ENCODE measurements around the gene NRCAM.

NRCAM gene

DNA sequence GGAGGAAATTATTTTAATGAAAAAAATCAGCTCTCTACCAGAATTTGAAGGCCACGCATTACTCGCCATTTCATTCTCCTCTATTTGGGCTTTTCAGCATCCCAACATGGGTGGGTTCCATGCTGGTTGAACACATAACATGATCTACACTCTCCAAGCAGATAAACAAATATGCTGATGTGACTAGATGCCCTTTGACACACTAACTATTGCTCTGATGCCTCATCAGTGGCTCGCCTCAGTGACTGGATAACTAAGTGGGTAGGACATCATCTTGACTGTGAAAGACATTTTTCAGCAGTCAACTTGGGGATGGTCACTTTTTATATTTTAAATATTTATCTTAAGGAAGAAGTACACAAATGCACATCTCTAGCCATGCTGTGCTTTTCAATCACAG, 212.1 kb downstream of the NRCAM start:
- ChIA-PET CTCF (no interaction called here), POLR2A (no interaction called here)
- no peak for DNase-seq (ENCODE audit: extremely low spot score)
- no peak for TF ChIP-seq HDGF (IDR thresholded peaks at IDR 0.05; ENCODE audit: borderline replicate concordance)
- TF ChIP-seq NFRKB (IDR thresholded peaks at IDR 0.05) = no peak
- no peak for TF ChIP-seq SP1 (IDR thresholded peaks at IDR 0.05)
- no peak for TF ChIP-seq FOXM1 (IDR thresholded peaks at IDR 0.05; ENCODE audit: borderline replicate concordance)

DNA sequence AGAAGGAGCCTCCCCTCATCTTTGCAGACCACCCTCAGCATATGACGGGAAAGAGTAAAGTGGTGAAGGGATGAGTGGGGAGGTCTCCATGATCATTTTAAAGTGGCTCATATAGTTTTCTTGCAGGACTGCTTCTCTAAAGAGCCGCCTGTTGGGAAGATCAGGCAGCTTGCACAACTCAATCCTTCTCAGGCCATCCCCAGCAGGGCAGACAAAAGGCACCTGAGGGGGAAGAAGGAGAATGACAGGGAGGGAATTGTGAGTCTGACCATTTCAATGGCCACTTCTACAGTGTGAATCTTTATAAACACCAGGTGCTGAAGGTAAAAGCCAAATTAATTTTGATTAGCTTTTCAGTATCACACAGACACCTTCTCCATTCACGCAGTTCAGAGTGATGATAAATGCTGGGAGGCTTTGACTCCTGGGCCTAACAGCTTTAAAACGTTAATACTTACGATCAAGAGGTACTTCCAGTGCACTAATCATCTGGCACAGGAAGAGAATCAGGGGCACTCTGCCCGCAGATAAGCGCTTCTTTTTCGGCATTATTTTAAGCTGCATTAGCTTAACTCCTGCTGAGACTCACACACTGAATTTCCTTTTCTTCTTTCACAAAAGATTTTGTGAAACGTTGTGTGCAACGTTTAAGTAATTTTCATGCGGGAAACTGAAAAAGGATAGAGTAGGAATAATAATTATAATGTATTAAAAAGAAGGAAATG, 216.6 kb downstream of the NRCAM start:
- TF ChIP-seq SP1 (IDR thresholded peaks at IDR 0.05) = no peak
- no peak for TF ChIP-seq ZNF384 (IDR thresholded peaks at IDR 0.05)
- TF ChIP-seq LEF1 (IDR thresholded peaks at IDR 0.05; ENCODE audit: borderline replicate concordance) = no peak
- TF ChIP-seq FOXM1 (IDR thresholded peaks at IDR 0.05; ENCODE audit: borderline replicate concordance) = no peak
- TF ChIP-seq FOXK2 (IDR thresholded peaks at IDR 0.05) = no peak
- TF ChIP-seq TARDBP (IDR thresholded peaks at IDR 0.05) = no peak
- no peak for TF ChIP-seq HDGF (IDR thresholded peaks at IDR 0.05; ENCODE audit: borderline replicate concordance)
- no peak for TF ChIP-seq FOXA1 (IDR thresholded peaks at IDR 0.05)
- no peak for TF ChIP-seq BHLHE40 (IDR thresholded peaks at IDR 0.05; ENCODE audit: borderline replicate concordance)
- TF ChIP-seq, protein P1, sequence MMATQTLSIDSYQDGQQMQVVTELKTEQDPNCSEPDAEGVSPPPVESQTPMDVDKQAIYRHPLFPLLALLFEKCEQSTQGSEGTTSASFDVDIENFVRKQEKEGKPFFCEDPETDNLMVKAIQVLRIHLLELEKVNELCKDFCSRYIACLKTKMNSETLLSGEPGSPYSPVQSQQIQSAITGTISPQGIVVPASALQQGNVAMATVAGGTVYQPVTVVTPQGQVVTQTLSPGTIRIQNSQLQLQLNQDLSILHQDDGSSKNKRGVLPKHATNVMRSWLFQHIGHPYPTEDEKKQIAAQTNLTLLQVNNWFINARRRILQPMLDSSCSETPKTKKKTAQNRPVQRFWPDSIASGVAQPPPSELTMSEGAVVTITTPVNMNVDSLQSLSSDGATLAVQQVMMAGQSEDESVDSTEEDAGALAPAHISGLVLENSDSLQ (IDR thresholded peaks at IDR 0.05) = no peak
- no peak for TF ChIP-seq NFRKB (IDR thresholded peaks at IDR 0.05)
- no peak for TF ChIP-seq ELF4 (IDR thresholded peaks at IDR 0.05)
- no peak for TF ChIP-seq SUZ12 (IDR thresholded peaks at IDR 0.05)
- no peak for TF ChIP-seq L3MBTL2 (conservative IDR thresholded peaks at IDR 0.05)
- TF ChIP-seq CTBP1 (IDR thresholded peaks at IDR 0.05; ENCODE audit: borderline replicate concordance) = no peak
- no peak for TF ChIP-seq ARNT (IDR thresholded peaks at IDR 0.05)
- DNase-seq (ENCODE audit: extremely low spot score) = no peak
- CTCF ChIA-PET = interaction anchor here (0.5 kb wide), 1 partner anchor 60 kb away, joined by 3 read pairs; no protein-coding TSS in a partner anchor
- POLR2A ChIA-PET = no interaction called here

DNA sequence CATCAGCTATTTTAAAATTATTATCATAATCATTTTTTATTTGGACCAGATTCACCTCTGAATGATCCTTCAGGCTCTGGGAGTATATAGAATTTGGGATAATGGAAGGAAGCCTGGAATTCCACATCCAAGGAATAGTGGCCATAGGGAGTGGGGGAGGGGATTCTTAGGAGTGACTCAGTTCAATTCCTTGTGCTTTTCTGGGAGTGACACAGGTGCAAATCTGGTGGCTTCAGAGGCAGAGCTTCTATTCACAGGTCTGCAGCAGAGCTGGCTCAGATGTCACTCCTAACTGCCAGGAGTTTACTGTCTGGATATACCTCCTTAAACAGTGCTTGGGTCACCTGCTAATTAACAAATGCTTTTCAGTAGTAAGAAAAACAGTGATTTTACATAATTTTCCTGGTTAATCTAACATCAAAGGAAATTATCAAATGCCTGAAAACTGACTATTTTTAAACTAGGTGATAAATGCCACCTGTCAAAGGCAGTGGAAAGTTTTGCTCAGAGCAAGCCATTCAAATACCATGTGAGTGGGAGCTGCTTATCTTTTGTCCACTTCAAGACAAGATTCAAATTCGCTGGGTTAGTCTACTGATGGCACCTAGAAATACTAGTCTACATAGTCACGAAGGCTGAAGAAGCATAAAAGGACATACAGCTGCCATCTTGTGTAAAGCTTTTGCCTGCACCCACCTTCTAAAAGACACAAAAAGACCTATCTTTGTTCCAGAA, 219.4 kb downstream of the NRCAM start:
- CTCF ChIA-PET = no interaction called here
- POLR2A ChIA-PET = no interaction called here
- DNase-seq (ENCODE audit: extremely low spot score) = no peak
- TF ChIP-seq, protein P1 (IDR thresholded peaks at IDR 0.05) = no peak
- TF ChIP-seq FOXK2 (IDR thresholded peaks at IDR 0.05) = no peak
- TF ChIP-seq FOXM1 (IDR thresholded peaks at IDR 0.05; ENCODE audit: borderline replicate concordance) = no peak
- TF ChIP-seq NFRKB (IDR thresholded peaks at IDR 0.05) = no peak
- TF ChIP-seq ZNF384 (IDR thresholded peaks at IDR 0.05) = no peak
- no peak for TF ChIP-seq ELF4 (IDR thresholded peaks at IDR 0.05)
- TF ChIP-seq ARNT (IDR thresholded peaks at IDR 0.05) = no peak
- no peak for TF ChIP-seq TARDBP (IDR thresholded peaks at IDR 0.05)
- no peak for TF ChIP-seq FOXA1 (IDR thresholded peaks at IDR 0.05)
- TF ChIP-seq LEF1 (IDR thresholded peaks at IDR 0.05; ENCODE audit: borderline replicate concordance) = no peak
- TF ChIP-seq L3MBTL2 (conservative IDR thresholded peaks at IDR 0.05) = no peak
- no peak for TF ChIP-seq SUZ12 (IDR thresholded peaks at IDR 0.05)
- no peak for TF ChIP-seq SP1 (IDR thresholded peaks at IDR 0.05)

DNA sequence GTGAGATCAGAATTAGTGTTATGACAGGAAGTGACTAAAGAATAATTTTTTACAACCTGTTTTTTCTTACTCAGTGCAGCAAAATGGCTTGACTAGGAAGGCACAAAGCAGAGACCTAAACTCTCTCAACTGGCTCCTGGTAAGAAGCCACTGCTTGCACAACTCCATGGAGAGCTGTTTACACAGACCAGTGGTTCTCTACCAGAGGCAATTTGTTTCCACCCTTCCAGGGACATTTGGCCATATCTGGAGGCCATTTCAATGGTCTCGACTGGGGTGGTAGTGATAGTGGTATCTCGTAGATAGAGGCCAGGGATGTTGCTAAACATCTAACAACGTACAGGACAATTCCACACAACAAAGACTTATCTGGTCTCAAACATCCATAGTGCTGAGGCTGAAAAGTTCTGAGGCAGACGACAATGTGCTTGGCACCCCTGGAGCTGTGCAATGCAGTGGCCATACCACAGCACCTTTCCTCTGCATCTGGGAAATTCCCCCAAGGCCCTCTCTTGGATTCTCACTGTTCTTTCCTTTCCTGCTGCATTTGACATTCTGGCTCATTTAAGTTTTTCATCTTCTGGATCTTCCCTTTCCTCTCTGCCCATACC, 220.7 kb downstream of the NRCAM start:
- TF ChIP-seq FOXA1 (IDR thresholded peaks at IDR 0.05) = no peak
- TF ChIP-seq NFRKB (IDR thresholded peaks at IDR 0.05) = no peak
- POLR2A ChIA-PET = no interaction called here
- CTCF ChIA-PET = no interaction called here
- DNase-seq (ENCODE audit: extremely low spot score) = no peak

DNA sequence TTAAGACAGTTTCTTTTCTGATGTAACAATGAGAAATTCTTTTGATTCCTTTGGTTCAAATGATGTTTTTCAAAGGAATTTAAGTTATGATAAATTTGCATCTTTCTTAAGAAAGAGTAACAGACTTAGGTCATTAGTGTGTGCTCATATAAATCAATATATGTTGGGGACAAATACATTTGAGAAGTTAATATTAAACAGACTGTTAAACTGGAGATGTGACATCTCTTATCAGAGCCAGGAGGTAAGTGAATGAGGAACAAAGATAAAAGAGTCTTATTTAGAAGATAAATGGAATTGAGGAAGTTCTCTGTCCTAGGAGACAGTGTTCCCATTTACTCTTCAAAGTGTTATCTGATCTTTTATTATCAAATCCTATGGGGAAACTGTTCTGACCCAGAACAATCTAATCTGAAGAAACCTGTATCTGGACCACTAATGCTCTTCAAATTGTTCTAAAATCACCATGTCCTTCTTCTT, 221.2 kb downstream of the NRCAM start:
- TF ChIP-seq FOXA1 (IDR thresholded peaks at IDR 0.05) = no peak
- ChIA-PET POLR2A (no interaction called here), CTCF (no interaction called here)
- no peak for DNase-seq (ENCODE audit: extremely low spot score)

DNA sequence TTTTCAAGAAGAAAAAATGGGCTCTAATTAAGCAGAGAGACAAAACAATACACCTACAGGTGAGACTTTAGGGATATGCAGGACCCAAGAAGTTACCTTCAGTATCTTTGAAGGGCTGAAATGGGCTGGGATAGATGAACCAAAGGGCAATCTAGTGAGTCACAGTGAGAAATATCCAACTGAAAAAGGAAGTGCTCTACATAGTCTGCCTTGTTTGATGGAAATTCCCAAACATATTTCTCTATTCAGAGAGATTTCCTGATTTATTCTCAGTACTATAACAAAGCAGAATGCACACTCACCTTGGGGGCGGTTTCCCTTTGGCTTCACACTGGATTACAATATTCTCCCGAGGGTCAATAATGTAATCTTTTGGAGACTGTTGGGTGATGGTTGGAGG, 222.0 kb downstream of the NRCAM start:
- CTCF ChIA-PET = no interaction called here
- DNase-seq (ENCODE audit: extremely low spot score) = no peak
- POLR2A ChIA-PET = no interaction called here
- TF ChIP-seq CTBP1 (IDR thresholded peaks at IDR 0.05; ENCODE audit: borderline replicate concordance) (no peak), BHLHE40 (IDR thresholded peaks at IDR 0.05; ENCODE audit: borderline replicate concordance) (no peak), ZNF384 (IDR thresholded peaks at IDR 0.05) (no peak), SP1 (IDR thresholded peaks at IDR 0.05) (no peak)

DNA sequence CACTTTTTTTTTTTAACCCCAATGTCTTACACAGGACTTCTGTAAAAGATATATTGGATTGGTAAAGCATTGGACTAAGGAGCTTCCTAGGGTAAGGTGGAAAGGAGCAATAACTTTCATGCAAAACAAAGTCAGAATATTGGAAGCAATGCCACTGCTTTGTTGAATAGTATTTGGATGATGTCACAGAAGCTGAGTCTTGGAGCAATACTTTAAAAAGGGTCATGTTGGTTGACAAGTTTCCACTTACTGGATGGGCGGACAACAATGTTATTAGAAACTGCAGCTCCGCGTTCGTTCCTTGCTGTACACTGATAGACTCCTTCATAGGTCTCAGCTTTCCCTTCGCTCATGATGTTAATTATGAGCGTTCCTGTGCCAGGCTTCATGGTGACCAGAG, 224.2 kb downstream of the NRCAM start:
- ChIA-PET POLR2A (no interaction called here), CTCF (interaction anchor here (0.6 kb wide), 1 partner anchor 17 kb away, joined by 4 read pairs; no protein-coding TSS in a partner anchor)
- DNase-seq (ENCODE audit: extremely low spot score) = no peak
- no peak for TF ChIP-seq L3MBTL2 (conservative IDR thresholded peaks at IDR 0.05)
- no peak for TF ChIP-seq SUZ12 (IDR thresholded peaks at IDR 0.05)
- TF ChIP-seq FOXM1 (IDR thresholded peaks at IDR 0.05; ENCODE audit: borderline replicate concordance) = no peak
- TF ChIP-seq HDGF (IDR thresholded peaks at IDR 0.05; ENCODE audit: borderline replicate concordance) = no peak
- TF ChIP-seq ELF4 (IDR thresholded peaks at IDR 0.05) = no peak
- no peak for TF ChIP-seq LEF1 (IDR thresholded peaks at IDR 0.05; ENCODE audit: borderline replicate concordance)
- TF ChIP-seq TARDBP (IDR thresholded peaks at IDR 0.05) = no peak
- TF ChIP-seq ARNT (IDR thresholded peaks at IDR 0.05) = no peak
- no peak for TF ChIP-seq BHLHE40 (IDR thresholded peaks at IDR 0.05; ENCODE audit: borderline replicate concordance)
- TF ChIP-seq CTBP1 (IDR thresholded peaks at IDR 0.05; ENCODE audit: borderline replicate concordance) = no peak
- no peak for TF ChIP-seq FOXK2 (IDR thresholded peaks at IDR 0.05)
- no peak for TF ChIP-seq ZNF384 (IDR thresholded peaks at IDR 0.05)
- TF ChIP-seq NFRKB (IDR thresholded peaks at IDR 0.05) = no peak
- TF ChIP-seq, protein P1 (IDR thresholded peaks at IDR 0.05) = no peak
- TF ChIP-seq FOXA1 (IDR thresholded peaks at IDR 0.05) = no peak
- no peak for TF ChIP-seq SP1 (IDR thresholded peaks at IDR 0.05)
